Activated T-helper 2 cell treated with anti-CD3 and anti-CD28 coated beads, Interferon-gamma antibody, Interleukin-2, Interleukin-4, amounts not matched to agents 10 μg/mL and 5 μg/mL and 100 μg/mL, durations not matched to agents 14 hours and 24 hours and 36 hours (primary cell): Measurements from ENCODE around the gene DBH. TPM values are rescaled to one million over a fixed set of nuclear protein-coding genes. Genes with fewer than 3 reads are reported as not detected.

Source experiments
- DNase-seq: peaks from one replicate; pipeline ENCODE4 v3.0.0; 2021; ENCODE audit warnings: low spot score
- H3K27ac Mint-ChIP-seq: one replicate; pipeline ENCODE4 v1.8.0; 2021; ENCODE audit warnings: mixed read lengths
- H3K27me3 Mint-ChIP-seq: one replicate; pipeline ENCODE4 v1.8.0; 2021; ENCODE audit warnings: low read depth, mixed read lengths
- H3K36me3 Mint-ChIP-seq: one replicate; pipeline ENCODE4 v1.8.0; 2021; ENCODE audit warnings: low read depth, mixed read lengths
- H3K4me1 Mint-ChIP-seq: one replicate; pipeline ENCODE4 v1.8.0; 2021; ENCODE audit warnings: low read depth, mixed read lengths
- H3K4me3 Mint-ChIP-seq: one replicate; pipeline ENCODE4 v1.8.0; 2021; ENCODE audit warnings: low read depth, mild to moderate bottlenecking, moderate library complexity, mixed read lengths
- H3K9me3 Mint-ChIP-seq: one replicate; pipeline ENCODE4 v1.8.0; 2021; ENCODE audit warnings: mixed read lengths
- intact Hi-C: fragments of 100-400 bp; cut with micrococcal nuclease; formaldehyde crosslinking; loops from one replicate; pipeline ENCODE4 v1.15.1; 2023
- total RNA-seq: library from RNA; stranded (reverse); gene quantifications from 2 replicates; pipeline ENCODE4 v1.2.3, GENCODE V29; 2022

Gene DBH
- total RNA-seq, 1 donor from 2014 or later, result not detected

- H3K4me1 Mint-ChIP-seq, result peaks cover 27% of the 10 kb centered on the region
- H3K36me3 Mint-ChIP-seq, result no peaks in the 10 kb centered on the region
- no peaks in the 10 kb centered on the region for H3K9me3 Mint-ChIP-seq
- DNase-seq, result no peak
- intact Hi-C loops, result no loop called here
- peak overlapping the region; percentile 67 for H3K4me3 Mint-ChIP-seq
- peak overlapping the region; percentile 96 for H3K27ac Mint-ChIP-seq
- H3K27me3 Mint-ChIP-seq, result no peaks in the 10 kb centered on the region
Measured at GRCh38 chr9:133682818-133683585, 46.8 kb downstream of the DBH start.

- Mint-ChIP-seq H3K9me3 (no peaks in the 10 kb centered on the region), H3K4me1 (peaks cover 20% of the 10 kb centered on the region), H3K36me3 (no peaks in the 10 kb centered on the region), H3K27ac (peak overlapping the region; percentile 96), H3K4me3 (peak overlapping the region; percentile 67), H3K27me3 (no peaks in the 10 kb centered on the region)
- intact Hi-C loops, result no loop called here
- peak; percentile 45 for DNase-seq
Measured at GRCh38 chr9:133683586-133684120, 47.5 kb downstream of the DBH start.

GRCh38 chr9:133684121-133684935, 48.2 kb downstream of the DBH start:
- Mint-ChIP-seq H3K36me3 (no peaks in the 10 kb centered on the region), H3K27me3 (no peaks in the 10 kb centered on the region), H3K4me1 (peaks cover 17% of the 10 kb centered on the region), H3K27ac (peak overlapping the region; percentile 96), H3K4me3 (no peak overlapping the region), H3K9me3 (no peaks in the 10 kb centered on the region)
- DNase-seq, result no peak
- intact Hi-C loops, result no loop called here

- peaks cover 17% of the 10 kb centered on the region for H3K4me1 Mint-ChIP-seq
- no peak overlapping the region for H3K27ac Mint-ChIP-seq
- H3K4me3 Mint-ChIP-seq, result no peak overlapping the region
- H3K27me3 Mint-ChIP-seq, result no peaks in the 10 kb centered on the region
- intact Hi-C loops, result no loop called here
- no peak for DNase-seq
- no peaks in the 10 kb centered on the region for H3K9me3 Mint-ChIP-seq
- H3K36me3 Mint-ChIP-seq, result no peaks in the 10 kb centered on the region
Measured at GRCh38 chr9:133684936-133685361, 48.8 kb downstream of the DBH start.

GRCh38 chr9:133685653-133686609, 49.8 kb downstream of the DBH start:
- Mint-ChIP-seq H3K27ac (no peak overlapping the region), H3K4me1 (peaks cover 17% of the 10 kb centered on the region), H3K36me3 (no peaks in the 10 kb centered on the region), H3K4me3 (no peak overlapping the region), H3K9me3 (no peaks in the 10 kb centered on the region), H3K27me3 (no peaks in the 10 kb centered on the region)
- intact Hi-C loops, result no loop called here
- DNase-seq, result no peak

- intact Hi-C loops, result no loop called here
- DNase-seq, result no peak
Measured at GRCh38 chr9:133686642-133687575, 50.7 kb downstream of the DBH start.

GRCh38 chr9:133687856-133688761, 51.9 kb downstream of the DBH start:
- Mint-ChIP-seq H3K36me3 (no peaks in the 10 kb centered on the region), H3K4me3 (no peak overlapping the region), H3K27ac (no peak overlapping the region), H3K27me3 (no peaks in the 10 kb centered on the region), H3K4me1 (peaks cover 12% of the 10 kb centered on the region), H3K9me3 (no peaks in the 10 kb centered on the region)
- intact Hi-C loops, result no loop called here
- DNase-seq, result no peak

More at GRCh38 chr9:133686642-133687575, 50.7 kb downstream of the DBH start:
- Mint-ChIP-seq H3K9me3 (no peaks in the 10 kb centered on the region), H3K36me3 (no peaks in the 10 kb centered on the region), H3K27me3 (no peaks in the 10 kb centered on the region), H3K4me1 (peaks cover 15% of the 10 kb centered on the region), H3K27ac (no peak overlapping the region), H3K4me3 (no peak overlapping the region)

- no peak overlapping the region for H3K27ac Mint-ChIP-seq
- H3K27me3 Mint-ChIP-seq, result no peaks in the 10 kb centered on the region
- H3K9me3 Mint-ChIP-seq, result no peaks in the 10 kb centered on the region
- H3K36me3 Mint-ChIP-seq, result no peaks in the 10 kb centered on the region
- intact Hi-C loops, result no loop called here
- H3K4me1 Mint-ChIP-seq, result peaks cover under 1% of the 10 kb centered on the region
- H3K4me3 Mint-ChIP-seq, result no peak overlapping the region
- no peak for DNase-seq
Measured at GRCh38 chr9:133689151-133689763, 53.1 kb downstream of the DBH start.

- Mint-ChIP-seq H3K27me3 (no peaks in the 10 kb centered on the region), H3K9me3 (no peaks in the 10 kb centered on the region), H3K36me3 (no peaks in the 10 kb centered on the region), H3K27ac (no peak overlapping the region), H3K4me1 (no peaks in the 10 kb centered on the region), H3K4me3 (no peak overlapping the region)
- no peak for DNase-seq
- intact Hi-C loops, result no loop called here
Measured at GRCh38 chr9:133690081-133690561, 54.0 kb downstream of the DBH start.

- Mint-ChIP-seq H3K27me3 (peaks cover 2% of the 10 kb centered on the region), H3K4me3 (no peak overlapping the region), H3K27ac (no peak overlapping the region), H3K4me1 (no peaks in the 10 kb centered on the region), H3K36me3 (no peaks in the 10 kb centered on the region), H3K9me3 (no peaks in the 10 kb centered on the region)
- intact Hi-C loops, result no loop called here
- DNase-seq, result no peak
Measured at GRCh38 chr9:133691191-133691590, 55.0 kb downstream of the DBH start.
